Measurements from ENCODE around the gene GCHFR.

Gene GCHFR

GRCh38 chr15:40743485-40743901 is 20.4 kb upstream of the GCHFR start:
- Histone ChIP-seq H4K20me1 (ENCODE audit: insufficient read depth, low read length) (no peaks in the 10 kb centered on the region), H2AFZ (ENCODE audit: low read depth, low read length) (no peak overlapping the region), H3K27me3 (ENCODE audit: low read depth, low read length) (no peaks in the 10 kb centered on the region), H3K9ac (ENCODE audit: low read length) (no peak overlapping the region), H3K79me2 (ENCODE audit: low read length) (no peaks in the 10 kb centered on the region), H3K9me3 (ENCODE audit: insufficient read depth, low read length) (no peaks in the 10 kb centered on the region), H3K36me3 (replicated peaks; ENCODE audit: low read depth, low read length) (peaks cover 39% of the 10 kb centered on the region), H3K4me1 (ENCODE audit: low read length) (peaks cover 24% of the 10 kb centered on the region), H3K27ac (ENCODE audit: low read length) (no peak overlapping the region), H3K4me3 (ENCODE audit: low read length) (no peak overlapping the region), H3K4me2 (ENCODE audit: low read length) (no peak overlapping the region)
- no peak for TF ChIP-seq EZH2phosphoT487 (IDR thresholded peaks at IDR 0.05; ENCODE audit: low read depth)
- TF ChIP-seq, protein P1, sequence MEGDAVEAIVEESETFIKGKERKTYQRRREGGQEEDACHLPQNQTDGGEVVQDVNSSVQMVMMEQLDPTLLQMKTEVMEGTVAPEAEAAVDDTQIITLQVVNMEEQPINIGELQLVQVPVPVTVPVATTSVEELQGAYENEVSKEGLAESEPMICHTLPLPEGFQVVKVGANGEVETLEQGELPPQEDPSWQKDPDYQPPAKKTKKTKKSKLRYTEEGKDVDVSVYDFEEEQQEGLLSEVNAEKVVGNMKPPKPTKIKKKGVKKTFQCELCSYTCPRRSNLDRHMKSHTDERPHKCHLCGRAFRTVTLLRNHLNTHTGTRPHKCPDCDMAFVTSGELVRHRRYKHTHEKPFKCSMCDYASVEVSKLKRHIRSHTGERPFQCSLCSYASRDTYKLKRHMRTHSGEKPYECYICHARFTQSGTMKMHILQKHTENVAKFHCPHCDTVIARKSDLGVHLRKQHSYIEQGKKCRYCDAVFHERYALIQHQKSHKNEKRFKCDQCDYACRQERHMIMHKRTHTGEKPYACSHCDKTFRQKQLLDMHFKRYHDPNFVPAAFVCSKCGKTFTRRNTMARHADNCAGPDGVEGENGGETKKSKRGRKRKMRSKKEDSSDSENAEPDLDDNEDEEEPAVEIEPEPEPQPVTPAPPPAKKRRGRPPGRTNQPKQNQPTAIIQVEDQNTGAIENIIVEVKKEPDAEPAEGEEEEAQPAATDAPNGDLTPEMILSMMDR (IDR thresholded peaks at IDR 0.05; ENCODE audit: low read depth, low read length): no peak

- H3K79me2 ChIP-seq (ENCODE audit: low read length): no peaks in the 10 kb centered on the region
- no peak overlapping the region for H3K4me2 ChIP-seq (ENCODE audit: low read length)
- H3K4me3 ChIP-seq (ENCODE audit: low read length): no peak overlapping the region
- no peaks in the 10 kb centered on the region for H3K9me3 ChIP-seq (ENCODE audit: insufficient read depth, low read length)
- H3K9ac ChIP-seq (ENCODE audit: low read length): no peak overlapping the region
- TF ChIP-seq, protein P1 (IDR thresholded peaks at IDR 0.05; ENCODE audit: low read depth, low read length): no peak
- no peaks in the 10 kb centered on the region for H4K20me1 ChIP-seq (ENCODE audit: insufficient read depth, low read length)
- H3K27ac ChIP-seq (ENCODE audit: low read length): no peak overlapping the region
- peaks cover 24% of the 10 kb centered on the region for H3K4me1 ChIP-seq (ENCODE audit: low read length)
- H3K36me3 ChIP-seq (replicated peaks; ENCODE audit: low read depth, low read length): peaks cover 34% of the 10 kb centered on the region
- H3K27me3 ChIP-seq (ENCODE audit: low read depth, low read length): no peaks in the 10 kb centered on the region
- H2AFZ ChIP-seq (ENCODE audit: low read depth, low read length): no peak overlapping the region
Measured at GRCh38 chr15:40743921-40744814, 19.7 kb upstream of the GCHFR start.

GRCh38 chr15:40744815-40745152 is 19.1 kb upstream of the GCHFR start:
- H3K9ac ChIP-seq (ENCODE audit: low read length): no peak overlapping the region
- no peaks in the 10 kb centered on the region for H3K27me3 ChIP-seq (ENCODE audit: low read depth, low read length)
- H3K4me2 ChIP-seq (ENCODE audit: low read length): no peak overlapping the region
- no peaks in the 10 kb centered on the region for H3K79me2 ChIP-seq (ENCODE audit: low read length)
- no peak for TF ChIP-seq EZH2phosphoT487 (IDR thresholded peaks at IDR 0.05; ENCODE audit: low read depth)
- TF ChIP-seq, protein P1 (IDR thresholded peaks at IDR 0.05; ENCODE audit: low read depth, low read length): no peak
- H3K4me3 ChIP-seq (ENCODE audit: low read length): no peak overlapping the region
- H3K36me3 ChIP-seq (replicated peaks; ENCODE audit: low read depth, low read length): peaks cover 34% of the 10 kb centered on the region
- no peak overlapping the region for H3K27ac ChIP-seq (ENCODE audit: low read length)
- no peaks in the 10 kb centered on the region for H4K20me1 ChIP-seq (ENCODE audit: insufficient read depth, low read length)
- peaks cover 24% of the 10 kb centered on the region for H3K4me1 ChIP-seq (ENCODE audit: low read length)
- no peaks in the 10 kb centered on the region for H3K9me3 ChIP-seq (ENCODE audit: insufficient read depth, low read length)
- no peak overlapping the region for H2AFZ ChIP-seq (ENCODE audit: low read depth, low read length)

GRCh38 chr15:40746916-40747418 is 16.9 kb upstream of the GCHFR start:
- Histone ChIP-seq H3K36me3 (replicated peaks; ENCODE audit: low read depth, low read length) (peaks cover 46% of the 10 kb centered on the region), H3K4me2 (ENCODE audit: low read length) (no peak overlapping the region), H3K9ac (ENCODE audit: low read length) (no peak overlapping the region), H2AFZ (ENCODE audit: low read depth, low read length) (no peak overlapping the region), H3K27ac (ENCODE audit: low read length) (no peak overlapping the region), H3K4me1 (ENCODE audit: low read length) (peaks cover 24% of the 10 kb centered on the region), H3K27me3 (ENCODE audit: low read depth, low read length) (no peaks in the 10 kb centered on the region), H3K9me3 (ENCODE audit: insufficient read depth, low read length) (no peaks in the 10 kb centered on the region), H3K79me2 (ENCODE audit: low read length) (peaks cover 8% of the 10 kb centered on the region), H3K4me3 (ENCODE audit: low read length) (no peak overlapping the region), H4K20me1 (ENCODE audit: insufficient read depth, low read length) (no peaks in the 10 kb centered on the region)
- TF ChIP-seq, protein P1 (IDR thresholded peaks at IDR 0.05; ENCODE audit: low read depth, low read length): no peak
- no peak for TF ChIP-seq EZH2phosphoT487 (IDR thresholded peaks at IDR 0.05; ENCODE audit: low read depth)

Measured in OCI-LY3 (cell line).